OCI-LY7 (cell line): ENCODE data around the gene TXNIP. TPM values are rescaled to one million over a fixed set of nuclear protein-coding genes. Genes with fewer than 3 reads are reported as not detected.
A peak's percentile ranks its signal among the peaks of the same experiment; 100 is the strongest.

Source experiments
- BruUV-seq: library from RNA; stranded (reverse); fragments of 400-500 nt; replicated peaks from 2 replicates; lab custom pipeline; 2021; lab: Mats Ljungman, UMichigan
- CTCF ChIA-PET: fragments of 300-600 bp; sonication (Branson Sonifier 250); formaldehyde crosslinking; loops from one replicate; lab custom pipeline; 2022; ENCODE audit warnings: antibody characterized with exemption; ENCODE audit not compliant: unreplicated experiment; lab: Charles Lee
- POLR2A ChIA-PET: fragments of 300-600 bp; sonication (Branson Sonifier 250); formaldehyde crosslinking; loops from one replicate; lab custom pipeline; 2022; ENCODE audit warnings: antibody characterized with exemption; lab: Charles Lee
- DNase-seq: peaks from one replicate; pipeline ENCODE4 v3.0.0-alpha.2; 2015; ENCODE audit warnings: low spot score
- H2AFZ ChIP-seq: fragments of 200-600 bp; sonication (generic), shearing (Covaris generic); 2 replicates; pipeline ENCODE4 v1.6.1; 2014; ENCODE audit warnings: mild to moderate bottlenecking, antibody characterized with exemption, low read length, moderate library complexity
- H3K27ac ChIP-seq: fragments of 200-600 bp; sonication (generic); 2 replicates; pipeline ENCODE4 v1.5.1; 2014; ENCODE audit warnings: mixed run types, low read depth, mild to moderate bottlenecking, moderate library complexity, low read length, inconsistent platforms; ENCODE audit not compliant: poor library complexity, severe bottlenecking
- H3K36me3 ChIP-seq: fragments of 200-600 bp; sonication (generic); 2 replicates; pipeline ENCODE4 v1.6.1; 2014; ENCODE audit warnings: mild to moderate bottlenecking, antibody characterized with exemption, low read length, moderate library complexity, mixed read lengths; ENCODE audit not compliant: insufficient read depth
- H3K4me1 ChIP-seq: fragments of 200-600 bp; sonication (generic); 2 replicates; pipeline ENCODE4 v1.5.1; 2014; ENCODE audit warnings: mild to moderate bottlenecking, low read length; ENCODE audit not compliant: insufficient read depth, poor library complexity, severe bottlenecking
- H3K4me2 ChIP-seq: fragments of 200-600 bp; sonication (generic); 2 replicates; pipeline ENCODE4 v1.6.1; 2014; ENCODE audit warnings: mild to moderate bottlenecking, low read length
- H3K4me3 ChIP-seq: fragments of 200-600 bp; sonication (generic); 2 replicates; pipeline ENCODE4 v1.5.1; 2014; ENCODE audit warnings: mild to moderate bottlenecking, low read depth, low read length; ENCODE audit not compliant: poor library complexity, severe bottlenecking
- H3K79me2 ChIP-seq: fragments of 200-600 bp; sonication (generic); 2 replicates; pipeline ENCODE4 v1.6.1; 2016; ENCODE audit warnings: low read depth, mild to moderate bottlenecking, low read length, moderate library complexity, mixed read lengths; ENCODE audit not compliant: insufficient read depth
- H3K9me2 ChIP-seq: fragments of 200-600 bp; sonication (generic); 2 replicates; pipeline ENCODE4 v1.6.1; 2016; ENCODE audit warnings: mild to moderate bottlenecking, low read length, mixed read lengths; ENCODE audit not compliant: insufficient read depth
- H3K9me3 ChIP-seq: fragments of 200-600 bp; sonication (generic); 2 replicates; pipeline ENCODE4 v1.6.1; 2014; ENCODE audit warnings: mild to moderate bottlenecking, mixed run types, low read length, mixed read lengths
- H4K20me1 ChIP-seq: fragments of 200-600 bp; sonication (generic); 2 replicates; pipeline ENCODE4 v1.6.1; 2014; ENCODE audit warnings: mild to moderate bottlenecking, antibody characterized with exemption, low read length, moderate library complexity, mixed read lengths; ENCODE audit not compliant: insufficient read depth
- EZH2phosphoT487 ChIP-seq: fragments of 200-600 bp; sonication (generic); IDR thresholded peaks from 2 replicates; pipeline ENCODE4 v1.6.1; 2018; ENCODE audit warnings: low read depth, borderline replicate concordance, mild to moderate bottlenecking, mixed run types, antibody characterized with exemption, low read length, moderate library complexity, mixed read lengths
- intact Hi-C: fragments of 100-400 bp; cut with micrococcal nuclease; formaldehyde crosslinking; loops from one replicate; pipeline ENCODE4 v1.10.0; 2022; ENCODE audit not compliant: unreplicated experiment
- total RNA-seq, 2 experiments: library from RNA; depleted of rRNA in 1 of 2; stranded (reverse); fragments of >200 nt in 1 of 2; shearing (Covaris generic) in 1 of 2; gene quantifications; 2 replicates each; pipeline ENCODE4 v1.2.3, GENCODE V29; 2014 to 2022
- TF ChIP-seq, protein P1 (sequence below): fragments of 200-600 bp; sonication (generic); conservative IDR thresholded peaks from 2 replicates; pipeline ENCODE4 v1.5.1; 2014; ENCODE audit warnings: mild to moderate bottlenecking, antibody characterized with exemption, low read length, moderate library complexity, mixed read lengths

The TXNIP gene
- total RNA-seq, 2 experiments from 2014 or later, result 50.3 to 144 TPM

- peak overlapping the region; percentile 84 for H3K4me2 ChIP-seq
- TF ChIP-seq, protein P1, sequence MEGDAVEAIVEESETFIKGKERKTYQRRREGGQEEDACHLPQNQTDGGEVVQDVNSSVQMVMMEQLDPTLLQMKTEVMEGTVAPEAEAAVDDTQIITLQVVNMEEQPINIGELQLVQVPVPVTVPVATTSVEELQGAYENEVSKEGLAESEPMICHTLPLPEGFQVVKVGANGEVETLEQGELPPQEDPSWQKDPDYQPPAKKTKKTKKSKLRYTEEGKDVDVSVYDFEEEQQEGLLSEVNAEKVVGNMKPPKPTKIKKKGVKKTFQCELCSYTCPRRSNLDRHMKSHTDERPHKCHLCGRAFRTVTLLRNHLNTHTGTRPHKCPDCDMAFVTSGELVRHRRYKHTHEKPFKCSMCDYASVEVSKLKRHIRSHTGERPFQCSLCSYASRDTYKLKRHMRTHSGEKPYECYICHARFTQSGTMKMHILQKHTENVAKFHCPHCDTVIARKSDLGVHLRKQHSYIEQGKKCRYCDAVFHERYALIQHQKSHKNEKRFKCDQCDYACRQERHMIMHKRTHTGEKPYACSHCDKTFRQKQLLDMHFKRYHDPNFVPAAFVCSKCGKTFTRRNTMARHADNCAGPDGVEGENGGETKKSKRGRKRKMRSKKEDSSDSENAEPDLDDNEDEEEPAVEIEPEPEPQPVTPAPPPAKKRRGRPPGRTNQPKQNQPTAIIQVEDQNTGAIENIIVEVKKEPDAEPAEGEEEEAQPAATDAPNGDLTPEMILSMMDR, result no peak
- TF ChIP-seq EZH2phosphoT487, result no peak
- no peaks in the 10 kb centered on the region for H3K36me3 ChIP-seq
- H3K4me1 ChIP-seq, result peaks cover 38% of the 10 kb centered on the region
- POLR2A ChIA-PET, result interaction anchor here (0.8 to 5.9 kb wide), 5 partner anchors 13 to 190 kb away, joined by 3 to 82 read pairs (median 4); no protein-coding TSS in a partner anchor
- no peaks in the 10 kb centered on the region for H3K9me2 ChIP-seq
- peak overlapping the region; percentile 58 for H3K4me3 ChIP-seq
- DNase-seq, result peak; percentile 46
- intact Hi-C loops, result no loop called here
- BruUV-seq, result no TSS peak
- H4K20me1 ChIP-seq, result no peaks in the 10 kb centered on the region
- CTCF ChIA-PET, result no interaction called here
- peak overlapping the region; percentile 41 for H3K27ac ChIP-seq
- no peaks in the 10 kb centered on the region for H3K9me3 ChIP-seq
- no peaks in the 10 kb centered on the region for H3K79me2 ChIP-seq
- H2AFZ ChIP-seq, result peak overlapping the region; percentile 95
Observed at GRCh38 chr1:146035048-146035423, 38.7 kb upstream of the TXNIP start.

GRCh38 chr1:146032631-146033219, 36.3 kb upstream of the TXNIP start:
- peak; percentile 82 for DNase-seq
- intact Hi-C loops, result no loop called here
- H3K4me3 ChIP-seq, result no peak overlapping the region
- H3K27ac ChIP-seq, result peak overlapping the region; percentile 10
- H3K4me2 ChIP-seq, result peak overlapping the region; percentile 31; the same call in 1 of the 2 replicates
- no peak for TF ChIP-seq EZH2phosphoT487
- TF ChIP-seq, protein P1, result peak; percentile 86
- H3K9me3 ChIP-seq, result no peaks in the 10 kb centered on the region
- peak overlapping the region; percentile 89 for H2AFZ ChIP-seq
- BruUV-seq, result no TSS peak
- H4K20me1 ChIP-seq, result no peaks in the 10 kb centered on the region
- H3K79me2 ChIP-seq, result no peaks in the 10 kb centered on the region
- POLR2A ChIA-PET, result interaction anchor here (0.6 to 2.0 kb wide), 10 partner anchors 11 to 146 kb away, joined by 3 to 9 read pairs (median 4); partner anchors contain the start of gene HJV
- H3K9me2 ChIP-seq, result no peaks in the 10 kb centered on the region
- CTCF ChIA-PET, result interaction anchor here (1.0 kb wide), 1 partner anchor 101 kb away, joined by 3 read pairs; no protein-coding TSS in a partner anchor
- H3K36me3 ChIP-seq, result no peaks in the 10 kb centered on the region
- H3K4me1 ChIP-seq, result peaks cover 31% of the 10 kb centered on the region

GRCh38 chr1:146031476-146031875, 35.1 kb upstream of the TXNIP start:
- POLR2A ChIA-PET, result interaction anchor here (1.0 to 1.8 kb wide), 3 partner anchors 10 to 20 kb away, joined by 4 to 5 read pairs (median 4); partner anchors contain the start of gene HJV
- Histone ChIP-seq H3K9me2 (no peaks in the 10 kb centered on the region), H3K9me3 (no peaks in the 10 kb centered on the region), H3K4me3 (no peak overlapping the region), H3K79me2 (no peaks in the 10 kb centered on the region), H3K4me2 (no peak overlapping the region), H3K36me3 (no peaks in the 10 kb centered on the region), H3K27ac (no peak overlapping the region), H4K20me1 (no peaks in the 10 kb centered on the region), H3K4me1 (peaks cover 28% of the 10 kb centered on the region), H2AFZ (no peak overlapping the region)
- no peak for DNase-seq
- BruUV-seq, result no TSS peak
- CTCF ChIA-PET, result no interaction called here
- intact Hi-C loops, result no loop called here
- TF ChIP-seq, protein P1, result no peak
